SH-SY5Y (cell line): ENCODE results near the gene RAD50.

Experiments used
- GATA2 ChIP-seq: IDR thresholded peaks from 2 replicates; pipeline ENCODE4 v1.6.1; 2011; ENCODE audit warnings: mild to moderate bottlenecking, low read depth, low read length
- GATA3 ChIP-seq: IDR thresholded peaks from 2 replicates; pipeline ENCODE4 v1.6.1; 2011; ENCODE audit warnings: low read depth, mild to moderate bottlenecking, low read length, moderate library complexity

RAD50 gene

GRCh38 chr5:132547269-132547668 lies 9.5 kb upstream of the RAD50 start:
- TF ChIP-seq GATA3 (no peak), GATA2 (no peak)

- no peak for TF ChIP-seq GATA3
- no peak for TF ChIP-seq GATA2
These were observed 7.2 kb upstream of the RAD50 start for GRCh38 chr5:132549576-132549975.

GRCh38 chr5:132556153-132556762 lies 519 bp upstream of the RAD50 start:
- TF ChIP-seq GATA2 (no peak), GATA3 (no peak)

- TF ChIP-seq GATA3, result no peak
- no peak for TF ChIP-seq GATA2
These were observed 848 bp downstream of the RAD50 start for GRCh38 chr5:132557478-132558172.

GRCh38 chr5:132559383-132560060 lies 2.7 kb downstream of the RAD50 start:
- TF ChIP-seq GATA2 (no peak), GATA3 (no peak)

- TF ChIP-seq GATA3 (no peak), GATA2 (no peak)
These were observed 4.8 kb downstream of the RAD50 start for GRCh38 chr5:132561601-132562000.

GRCh38 chr5:132566657-132567056 lies 9.9 kb downstream of the RAD50 start:
- no peak for TF ChIP-seq GATA2
- no peak for TF ChIP-seq GATA3

- TF ChIP-seq GATA2 (no peak), GATA3 (no peak)
These were observed 19.3 kb downstream of the RAD50 start for GRCh38 chr5:132576123-132576522.

- TF ChIP-seq GATA3, result no peak
- TF ChIP-seq GATA2, result no peak
These were observed 29.3 kb downstream of the RAD50 start for GRCh38 chr5:132586063-132586462.

GRCh38 chr5:132589467-132589866 lies 32.7 kb downstream of the RAD50 start:
- no peak for TF ChIP-seq GATA3
- no peak for TF ChIP-seq GATA2

GRCh38 chr5:132591145-132591544 lies 34.4 kb downstream of the RAD50 start:
- TF ChIP-seq GATA2 (no peak), GATA3 (no peak)

- TF ChIP-seq GATA3, result no peak
- TF ChIP-seq GATA2, result no peak
These were observed 35.7 kb downstream of the RAD50 start for GRCh38 chr5:132592521-132592920.

GRCh38 chr5:132594170-132594569 lies 37.4 kb downstream of the RAD50 start:
- TF ChIP-seq GATA3 (no peak), GATA2 (no peak)

GRCh38 chr5:132595624-132596023 lies 38.8 kb downstream of the RAD50 start:
- no peak for TF ChIP-seq GATA2
- no peak for TF ChIP-seq GATA3

- TF ChIP-seq GATA3 (no peak), GATA2 (no peak)
These were observed 44.4 kb downstream of the RAD50 start for GRCh38 chr5:132601071-132601728.
